K562 (cell line): Measurements from ENCODE around the gene WDR90. TPM values are rescaled to one million over a fixed set of nuclear protein-coding genes. Genes with fewer than 3 reads are reported as not detected.
A peak's percentile ranks its signal among the peaks of the same experiment; 100 is the strongest.

Source experiments
- ATAC-seq: fragments of 200-7000 bp; cut with Tn5 transposase; 3 replicates; pipeline ENCODE4 v1.9.1; 2020; ENCODE audit warnings: moderate library complexity
- BruUV-seq: library from RNA; stranded (reverse); fragments of 400-500 nt; replicated peaks from 2 replicates; lab custom pipeline; 2021; lab: Mats Ljungman, UMichigan
- CTCF ChIA-PET: fragments of 300-600 bp; formaldehyde crosslinking; extraction: SDS; loops from one replicate; lab custom pipeline; 2021; ENCODE audit warnings: low intra/inter-chr PET ratio; lab: Yijun Ruan, JAX
- POLR2A ChIA-PET: fragments of 300-600, 350-650 bp; sonication (Branson Sonifier 250); formaldehyde crosslinking; extraction: SDS; loops from one replicate; lab custom pipeline; 2021; ENCODE audit warnings: antibody characterized with exemption, inconsistent platforms; lab: Yijun Ruan, JAX
- DNase-seq, 4 experiments: peaks; one replicate each; pipeline versions ENCODE4 v3.0.0 to v3.0.0-alpha.2; 2011 to 2018; ENCODE audit warnings: low spot score in 3 of 4, mixed read lengths in 3 of 4; ENCODE audit errors: extremely low read depth in 1 of 4
- FAIRE-seq: peaks from 2 replicates; lab custom pipeline; 2011; peaks lifted over from hg19 to GRCh38; lab: Jason Lieb, UNC
- H2AFZ ChIP-seq: 2 replicates; pipeline ENCODE4 v1.6.0; 2011; ENCODE audit warnings: low read depth, low read length, control low read depth, inconsistent platforms
- H3K27ac ChIP-seq: fragments of 200-600 bp; 3 replicates; pipeline ENCODE4 v1.8.0; 2011; ENCODE audit warnings: low read depth, mild to moderate bottlenecking, control low read depth, inconsistent platforms, low read length, moderate library complexity, mixed read lengths; ENCODE audit errors: extremely low read depth
- H3K27me3 ChIP-seq, 2 experiments: fragments of 300-600 bp in 1 of 2; 2 replicates in 1 of 2; 3 replicates in 1 of 2; pipeline versions ENCODE4 v1.6.0 to v1.8.0; 2011; ENCODE audit warnings: inconsistent platforms in 2 of 2, low read length in 2 of 2, mild to moderate bottlenecking in 1 of 2, mixed read lengths in 1 of 2, moderate library complexity in 1 of 2; ENCODE audit not compliant: control insufficient read depth in 2 of 2, insufficient read depth in 2 of 2
- H3K36me3 ChIP-seq: fragments of 300-600 bp; 3 replicates; pipeline ENCODE4 v1.8.0; 2011; ENCODE audit warnings: mild to moderate bottlenecking, low read length, inconsistent platforms; ENCODE audit not compliant: control insufficient read depth, insufficient read depth
- H3K4me1 ChIP-seq, 2 experiments: fragments of 200-600 bp in 1 of 2; replicated peaks in 1 of 2; 2 replicates in 1 of 2; 3 replicates in 1 of 2; pipeline versions ENCODE4 v1.5.1 to v1.8.0; 2011; ENCODE audit warnings: inconsistent platforms in 2 of 2, low read length in 2 of 2, mild to moderate bottlenecking in 1 of 2, mixed read lengths in 1 of 2, moderate library complexity in 1 of 2; ENCODE audit not compliant: control insufficient read depth in 2 of 2, insufficient read depth in 2 of 2
- H3K4me2 ChIP-seq: 2 replicates; pipeline ENCODE4 v1.6.1; 2011; ENCODE audit warnings: low read length, control low read depth, inconsistent platforms, mixed read lengths; ENCODE audit not compliant: insufficient read depth
- H3K4me3 ChIP-seq: fragments of 200-600 bp; sonication (generic), shearing (Covaris generic); 2 replicates; pipeline ENCODE4 v1.5.1; 2016; ENCODE audit warnings: control low read depth, inconsistent platforms
- H3K79me2 ChIP-seq: fragments of 200-600 bp; 3 replicates; pipeline ENCODE4 v1.8.0; 2011; ENCODE audit warnings: low read length, inconsistent platforms; ENCODE audit not compliant: control insufficient read depth, insufficient read depth
- H3K9ac ChIP-seq, 2 experiments: 2 replicates each; pipeline versions ENCODE4 v1.6.0 to v1.6.1; 2011; ENCODE audit warnings: low read depth in 2 of 2, low read length in 2 of 2, control low read depth in 1 of 2, inconsistent platforms in 1 of 2, mild to moderate bottlenecking in 1 of 2, mixed read lengths in 1 of 2; ENCODE audit not compliant: insufficient read depth in 1 of 2
- H3K9me1 ChIP-seq: one replicate; pipeline ENCODE4 v1.6.0; 2011; ENCODE audit warnings: inconsistent platforms, mild to moderate bottlenecking, low read length, moderate library complexity; ENCODE audit not compliant: control insufficient read depth, insufficient read depth
- H3K9me3 ChIP-seq: replicated peaks from 2 replicates; pipeline ENCODE4 v1.5.1; 2011; ENCODE audit warnings: low read depth, low read length, inconsistent platforms; ENCODE audit not compliant: control insufficient read depth, insufficient read depth
- H4K20me1 ChIP-seq: replicated peaks from 2 replicates; pipeline ENCODE4 v1.6.1; 2011; ENCODE audit warnings: low read length, inconsistent platforms, mixed read lengths; ENCODE audit not compliant: control insufficient read depth, insufficient read depth
- HBP1 ChIP-seq: fragments of 450-650 bp; formaldehyde crosslinking; IDR thresholded peaks from 2 replicates; pipeline ENCODE4 v1.4.0; 2022; ENCODE audit warnings: missing genetic modification characterization
- HMG20A ChIP-seq: fragments of 450-650 bp; formaldehyde crosslinking; conservative IDR thresholded peaks from 2 replicates; pipeline ENCODE4 v1.4.0; 2020; ENCODE audit warnings: mild to moderate bottlenecking, mixed read lengths
- HNRNPLL ChIP-seq: fragments of 200-400 bp; formaldehyde crosslinking; IDR thresholded peaks from 2 replicates; pipeline ENCODE4 v1.6.1; 2017; ENCODE audit warnings: low read length, low read depth, mild to moderate bottlenecking; ENCODE audit not compliant: poor library complexity, severe bottlenecking
- MAX ChIP-seq: sonication (generic); formaldehyde crosslinking; IDR thresholded peaks from 2 replicates; pipeline ENCODE4 v1.9.0; 2022; ENCODE audit warnings: mild to moderate bottlenecking, missing genetic modification reagents
- MITF ChIP-seq: IDR thresholded peaks from 2 replicates; pipeline ENCODE4 v1.6.1; 2014; ENCODE audit warnings: antibody characterized with exemption
- NFRKB ChIP-seq: fragments of 450-650 bp; IDR thresholded peaks from 2 replicates; pipeline ENCODE4 v1.6.1; 2016; ENCODE audit warnings: low read depth
- NR2C2 ChIP-seq, 2 experiments: fragments of 200-800 bp in 1 of 2; sonication (Bioruptor generic) in 1 of 2; sonication (generic) in 1 of 2; formaldehyde crosslinking in 1 of 2; IDR thresholded peaks; 2 replicates each; pipeline versions ENCODE4 v1.6.1 to v1.8.0; 2016 to 2022; ENCODE audit warnings: mild to moderate bottlenecking in 1 of 2, missing compliant biosample characterization in 1 of 2, missing genetic modification characterization in 1 of 2, missing genetic modification reagents in 1 of 2
- PATZ1 ChIP-seq: fragments of 250-450 bp; sonication (Bioruptor Pico); IDR thresholded peaks from 2 replicates; pipeline ENCODE4 v1.5.0; 2020; ENCODE audit warnings: mild to moderate bottlenecking, borderline replicate concordance
- POLR2AphosphoS5 ChIP-seq: IDR thresholded peaks from 2 replicates; pipeline ENCODE4 v1.6.1; 2011; ENCODE audit warnings: mild to moderate bottlenecking, low read depth, low read length, moderate library complexity; ENCODE audit not compliant: control insufficient read depth, insufficient read depth
- RCOR1 ChIP-seq, 2 experiments: IDR thresholded peaks; 2 replicates each; pipeline ENCODE4 v1.6.1; 2012; ENCODE audit warnings: low read depth in 2 of 2, low read length in 2 of 2, borderline replicate concordance in 1 of 2, improper control_type of control experiment in 1 of 2
- SUPT5H ChIP-seq: fragments of 450-650 bp; IDR thresholded peaks from 2 replicates; pipeline ENCODE4 v1.6.1; 2016
- ZBTB43 ChIP-seq: sonication (generic); formaldehyde crosslinking; IDR thresholded peaks from 2 replicates; pipeline ENCODE4 v1.8.0; 2023; ENCODE audit warnings: mild to moderate bottlenecking, missing genetic modification reagents
- ZNF778 ChIP-seq: fragments of 450-650 bp; formaldehyde crosslinking; IDR thresholded peaks from 2 replicates; pipeline ENCODE4 v1.4.0; 2020; ENCODE audit warnings: mild to moderate bottlenecking, moderate library complexity
- WGBS: fragments of 100-300 bp; shearing (Covaris generic); methylation state at CpG from one replicate; pipeline ENCODE4 v1.1.6; 2016; ENCODE audit warnings: low coverage, mixed read lengths; ENCODE audit not compliant: insufficient coverage; ENCODE audit errors: missing lambda C conversion rate; 5-methylcytosine and 5-hydroxymethylcytosine counted together
- in situ Hi-C: fragments of 300-500 bp; cut with MboI; formaldehyde crosslinking; loops from 4 replicates; pipeline ENCODE4 v1.15.0; 2018; ENCODE audit warnings: inconsistent platforms, mixed read lengths
- intact Hi-C: fragments of 100-400 bp; cut with micrococcal nuclease; formaldehyde crosslinking; loops from 2 replicates; pipeline ENCODE4 v1.14.2; 2022
- polyA plus RNA-seq, 8 experiments: library from polyadenylated mRNA; depleted of rRNA in 4 of 8; stranded (reverse) in 5 of 8; unstranded in 3 of 8; fragments of >200 nt; fragmentation: Nextera tagmentation in 2 of 8; fragmentation: Illumina TruSeq in 1 of 8; extraction: Ambion mirVana in 2 of 8; extraction: Trizol in 1 of 8; gene quantifications; 2 replicates each; pipeline versions ENCODE4 v1.2.1 to v1.2.3, GENCODE V29; 2011 to 2014; ENCODE audit warnings: inconsistent platforms in 1 of 8, missing spikeins in 1 of 8
- total RNA-seq, 7 experiments: library from RNA; depleted of rRNA in 6 of 7; stranded (reverse); fragments of >200 nt in 6 of 7; fragmentation: Illumina TruSeq in 2 of 7; extraction: Trizol in 2 of 7; gene quantifications; 2 replicates each; pipeline versions ENCODE4 v1.2.1 to v1.2.3, GENCODE V29; 2011 to 2021; ENCODE audit warnings: low replicate concordance in 1 of 7

Gene WDR90
- total and polyA plus RNA-seq, 9 of the 15 experiments (the other 6 are each of a cell fraction or from before 2014, with no cell fraction given), result 0.44 to 12.6 (median 3.3) TPM

- POLR2A ChIA-PET, result interaction anchor here (0.8 to 2.3 kb wide), 4 partner anchors 10 to 82 kb away, joined by 3 to 13 read pairs (median 6); no protein-coding TSS in a partner anchor
- CTCF ChIA-PET, result no interaction called here
- Histone ChIP-seq H3K27ac (peak within 1 kb of the TSS; percentile 94), H3K79me2 (peaks cover 59% of the 10 kb centered on the region), H3K4me3 (peak within 1 kb of the TSS; percentile 89), H3K4me2 (peak within 1 kb of the TSS; percentile 92), H4K20me1 (no peaks in the 10 kb centered on the region), H2AFZ (peak within 1 kb of the TSS; percentile 81), H3K9ac (peak within 1 kb of the TSS; percentile 91 to 99), H3K36me3 (peaks cover 32% of the 10 kb centered on the region; the same call in 1 of the 3 replicates), H3K27me3 (no peaks in the 10 kb centered on the region), H3K9me1 (no peaks in the 10 kb centered on the region), H3K9me3 (no peaks in the 10 kb centered on the region), H3K4me1 (peaks cover 15 to 81% of the 10 kb centered on the region in 2 experiments; a peak in 4 of 5 replicates)
- intact Hi-C loops, result loop anchor here (1.0 kb wide), 1 partner anchor 51 kb away; the partner anchor contains the start of gene RAB40C
- FAIRE-seq (peak; percentile 77), ATAC-seq (peak; percentile 86), DNase-seq (peak; percentile 88 to 94 (median 92))
- in situ Hi-C loops, result no loop called here
- BruUV-seq, result no TSS peak
- 1% methylated on average over 41 of the region's 81 CpGs for WGBS
- TF ChIP-seq PATZ1 (CRISPR knock-in tag) (no peak), HNRNPLL (peak; percentile 49), SUPT5H (peak; percentile 84), MITF (no peak; the same call in 1 of the 2 replicates), RCOR1 (IDR thresholded peaks at IDR 0.05; ENCODE audit: borderline replicate concordance in 1 of 2, low read depth in 2 of 2, low read length in 2 of 2) (peak in 1 of 2 experiments; percentile 35; a peak in 1 of 4 replicates), ZBTB43 (CRISPR knock-in tag) (no peak), NR2C2 (CRISPR knock-in tag; IDR thresholded peaks at IDR 0.05) (no peak), NR2C2 (tag; IDR thresholded peaks at IDR 0.05) (peak; percentile 81; the same call in 1 of the 2 replicates), MAX (CRISPR knock-in tag) (peak; percentile 71), POLR2AphosphoS5 (no peak), NFRKB (0 out of 2 replicates have a peak, but pooled peaks have one; percentile 33), ZNF778 (CRISPR knock-in tag) (no peak), HMG20A (no peak), HBP1 (CRISPR knock-in tag) (no peak)
Measured at GRCh38 chr16:641326-642188, 7.6 kb upstream of the WDR90 start, which contains the start of gene MCRIP2. MCRIP2 (plus strand) TSS chr16:641828; CDS start chr16:641992, 164 bp downstream.
